CD4-positive, alpha-beta T cell treated with Interleukin-12 subunit alpha and Interleukin-12 subunit beta, for 1 hour (primary cell): ENCODE data around the gene RNF126.
A peak's percentile ranks its signal among the peaks of the same experiment; 100 is the strongest.

Experiments
- DNase-seq: peaks from one replicate; pipeline ENCODE4 v3.0.0-alpha.2; 2020

Gene RNF126

GRCh38 chr19:662207-662961 is 630 bp downstream of the RNF126 start:
- peak; percentile 74 for DNase-seq

GRCh38 chr19:661427-662196 is 1.4 kb downstream of the RNF126 start:
- peak; percentile 78 for DNase-seq

- no peak for DNase-seq
These were observed 2.1 kb downstream of the RNF126 start for GRCh38 chr19:660793-661426.

- DNase-seq, result peak; percentile 73
These were observed 3.8 kb downstream of the RNF126 start for GRCh38 chr19:658916-659839.

GRCh38 chr19:658059-658839 is 4.8 kb downstream of the RNF126 start:
- no peak for DNase-seq

- DNase-seq, result no peak
These were observed 5.4 kb downstream of the RNF126 start for GRCh38 chr19:657611-658010.

- no peak for DNase-seq
These were observed 6.1 kb downstream of the RNF126 start for GRCh38 chr19:656751-657559.

- DNase-seq, result no peak
These were observed 7.3 kb downstream of the RNF126 start for GRCh38 chr19:655691-656090.

GRCh38 chr19:653425-653824 is 9.6 kb downstream of the RNF126 start:
- DNase-seq, result no peak

- DNase-seq, result no peak
These were observed 10.3 kb downstream of the RNF126 start for GRCh38 chr19:652467-653389.

- DNase-seq, result no peak
These were observed 11.0 kb downstream of the RNF126 start for GRCh38 chr19:651991-652390.

- DNase-seq, result no peak
These were observed 11.7 kb downstream of the RNF126 start for GRCh38 chr19:651114-651818.

- DNase-seq, result no peak
These were observed 12.9 kb downstream of the RNF126 start for GRCh38 chr19:650121-650520.

- DNase-seq, result no peak
These were observed 13.9 kb downstream of the RNF126 start for GRCh38 chr19:648904-649801.

- DNase-seq, result no peak
These were observed 14.7 kb downstream of the RNF126 start for GRCh38 chr19:648305-648704.

GRCh38 chr19:647566-648284 is 15.3 kb downstream of the RNF126 start:
- DNase-seq, result no peak
